GM12874 (cell line): ENCODE measurements around the gene SRSF2.

Source experiments
- TF ChIP-seq, protein P1 (sequence below): IDR thresholded peaks from 2 replicates; pipeline ENCODE4 v1.5.1; 2011; ENCODE audit warnings: low read depth, mild to moderate bottlenecking, control low read depth, low read length, moderate library complexity; ENCODE audit not compliant: insufficient read depth

The SRSF2 gene

DNA sequence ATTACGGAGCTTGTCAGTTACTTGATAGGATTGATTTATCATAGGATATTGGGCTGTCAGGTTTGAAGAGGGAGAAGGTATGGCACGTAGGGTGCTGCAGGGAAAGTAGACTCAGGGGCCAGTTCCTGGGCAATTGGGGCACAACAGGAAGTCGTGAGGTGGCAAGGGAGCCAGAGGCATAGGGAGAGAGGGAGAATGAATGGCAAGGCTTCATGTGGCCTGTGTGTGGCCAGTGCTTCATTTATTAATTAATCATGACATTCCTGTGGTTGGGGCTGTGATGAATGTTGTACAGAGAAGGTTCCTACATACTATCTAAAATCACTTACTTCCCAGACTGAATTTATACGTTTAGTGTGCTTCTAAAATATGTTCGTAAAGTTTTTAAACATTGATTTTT is 20.1 kb upstream of the SRSF2 start:
- TF ChIP-seq, protein P1, sequence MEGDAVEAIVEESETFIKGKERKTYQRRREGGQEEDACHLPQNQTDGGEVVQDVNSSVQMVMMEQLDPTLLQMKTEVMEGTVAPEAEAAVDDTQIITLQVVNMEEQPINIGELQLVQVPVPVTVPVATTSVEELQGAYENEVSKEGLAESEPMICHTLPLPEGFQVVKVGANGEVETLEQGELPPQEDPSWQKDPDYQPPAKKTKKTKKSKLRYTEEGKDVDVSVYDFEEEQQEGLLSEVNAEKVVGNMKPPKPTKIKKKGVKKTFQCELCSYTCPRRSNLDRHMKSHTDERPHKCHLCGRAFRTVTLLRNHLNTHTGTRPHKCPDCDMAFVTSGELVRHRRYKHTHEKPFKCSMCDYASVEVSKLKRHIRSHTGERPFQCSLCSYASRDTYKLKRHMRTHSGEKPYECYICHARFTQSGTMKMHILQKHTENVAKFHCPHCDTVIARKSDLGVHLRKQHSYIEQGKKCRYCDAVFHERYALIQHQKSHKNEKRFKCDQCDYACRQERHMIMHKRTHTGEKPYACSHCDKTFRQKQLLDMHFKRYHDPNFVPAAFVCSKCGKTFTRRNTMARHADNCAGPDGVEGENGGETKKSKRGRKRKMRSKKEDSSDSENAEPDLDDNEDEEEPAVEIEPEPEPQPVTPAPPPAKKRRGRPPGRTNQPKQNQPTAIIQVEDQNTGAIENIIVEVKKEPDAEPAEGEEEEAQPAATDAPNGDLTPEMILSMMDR, result no peak

DNA sequence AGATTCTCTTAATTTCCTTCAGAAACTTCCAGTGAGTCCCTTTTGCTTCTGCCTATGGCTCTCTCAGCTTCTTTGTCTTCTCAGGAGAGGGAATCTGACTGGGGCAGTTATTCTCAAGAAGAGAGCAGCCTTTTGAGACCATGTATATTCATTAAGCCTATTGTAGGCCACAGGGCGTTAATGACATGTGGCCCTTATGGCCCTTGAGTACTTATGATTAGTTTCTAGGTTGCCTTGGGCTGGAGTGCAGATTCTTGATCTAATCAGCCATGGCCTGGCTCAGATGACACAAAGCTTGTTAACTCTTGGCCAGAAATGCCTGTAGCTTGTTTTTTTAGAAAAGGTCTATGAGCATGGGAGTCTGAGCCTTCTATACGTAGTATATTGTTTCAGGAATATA is 18.2 kb upstream of the SRSF2 start:
- TF ChIP-seq, protein P1, result no peak

DNA sequence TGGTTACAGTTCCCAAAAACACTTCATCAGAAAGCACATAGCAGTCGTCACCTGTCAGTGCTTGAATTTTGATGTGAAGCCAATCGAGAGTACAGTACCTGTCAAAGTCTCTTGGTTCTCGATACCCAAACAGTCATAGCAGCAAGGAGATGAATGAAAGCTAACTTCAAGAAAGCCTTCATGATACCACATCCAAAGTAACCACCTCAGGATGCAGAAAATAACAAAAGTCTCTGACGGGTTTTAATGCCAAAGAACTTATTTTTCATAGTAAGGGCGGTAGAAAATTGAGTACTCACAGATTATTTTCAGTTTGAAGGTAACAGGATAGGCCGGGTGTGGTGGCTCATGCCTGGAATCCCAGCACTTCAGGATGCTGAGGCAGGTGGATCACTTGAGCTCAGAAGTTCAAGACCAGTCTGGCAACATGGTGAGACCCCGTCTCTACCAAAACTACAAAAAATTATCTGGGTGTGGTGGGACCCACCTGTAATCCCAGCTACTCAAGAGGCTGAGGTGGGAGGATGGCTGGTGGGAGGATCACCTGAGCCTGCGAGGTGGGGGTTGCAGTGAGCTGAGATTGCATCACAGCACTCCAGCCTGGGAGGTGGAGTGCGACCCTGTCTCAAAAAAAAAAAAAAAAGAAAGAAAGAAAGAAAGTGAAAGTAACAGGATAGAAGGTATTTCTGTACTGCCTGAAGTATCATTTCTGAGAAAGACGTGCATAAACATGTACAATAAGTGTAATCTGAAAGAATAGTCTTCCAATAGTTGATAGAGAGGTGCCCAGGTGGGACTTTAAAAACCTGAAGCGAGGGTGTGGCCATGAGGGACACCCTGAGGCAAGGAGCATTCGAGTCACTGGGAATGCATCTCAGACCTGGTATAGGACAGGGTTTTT is 16.2 kb upstream of the SRSF2 start:
- TF ChIP-seq, protein P1, result no peak

DNA sequence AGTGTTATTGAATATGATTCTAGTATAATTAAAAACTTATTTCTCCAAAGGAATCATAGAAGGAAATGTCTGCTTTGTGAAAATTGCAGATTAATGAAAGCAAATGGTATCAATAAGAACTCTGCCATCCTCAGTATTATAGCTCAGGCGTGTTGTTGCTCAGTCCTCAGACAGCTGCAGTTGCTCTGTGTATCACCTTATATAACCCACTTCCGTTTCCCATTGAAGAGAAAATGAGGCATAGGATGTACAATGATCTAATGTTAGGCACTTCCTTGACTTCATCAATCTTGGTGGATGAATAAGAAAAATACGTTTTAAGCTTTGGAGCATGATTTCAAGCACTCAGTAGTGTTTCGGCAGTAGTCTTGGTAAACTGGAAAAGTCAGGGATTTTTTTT is 14.9 kb upstream of the SRSF2 start:
- TF ChIP-seq, protein P1, result no peak

DNA sequence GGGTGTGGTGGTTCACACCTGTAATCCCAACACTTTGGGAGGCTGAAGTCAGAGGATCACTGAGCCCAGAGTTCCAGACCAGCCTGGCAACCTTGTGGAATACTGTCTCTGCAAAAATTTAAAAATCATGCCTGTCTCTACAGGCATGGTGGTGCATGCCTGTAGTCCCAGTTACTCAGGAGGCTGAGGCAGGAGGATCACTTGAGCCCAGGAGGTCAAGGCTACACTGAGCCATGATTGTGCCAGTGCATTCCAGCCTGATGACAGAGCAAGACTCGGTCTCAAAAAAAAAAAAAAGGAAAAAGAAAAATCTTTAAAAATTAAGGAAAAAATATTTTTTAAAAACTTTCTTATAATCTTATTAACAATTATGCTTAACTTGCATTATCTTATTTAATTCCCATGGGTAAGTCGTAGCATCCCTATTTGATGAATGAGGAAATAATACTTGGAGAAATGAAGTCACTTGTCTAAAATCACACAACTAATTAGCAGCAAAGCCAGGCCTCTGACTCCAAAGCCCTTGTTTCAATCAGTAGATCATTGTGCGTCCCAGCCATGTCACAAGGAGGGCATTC is 14.4 kb upstream of the SRSF2 start:
- TF ChIP-seq, protein P1, result no peak

DNA sequence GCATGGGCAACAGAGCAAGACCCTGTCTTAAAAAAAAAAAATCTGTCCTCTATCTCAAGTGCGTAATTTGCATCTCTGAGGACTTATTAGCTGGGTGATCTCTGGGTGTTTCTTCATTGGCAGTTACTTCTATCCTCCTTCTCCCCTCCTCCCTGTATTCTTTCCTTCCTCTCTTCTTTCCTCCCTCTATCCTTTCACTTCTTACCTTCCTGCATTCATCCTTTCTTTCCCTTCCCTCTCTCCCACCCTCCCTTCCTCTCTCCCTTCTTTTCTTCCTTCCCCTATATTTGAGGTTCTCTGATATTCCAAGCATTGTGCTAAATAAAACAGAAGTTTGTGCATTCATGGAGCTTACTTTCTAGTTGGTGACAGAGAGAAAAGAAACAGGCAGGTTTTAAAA is 11.5 kb upstream of the SRSF2 start:
- TF ChIP-seq, protein P1, result no peak

DNA sequence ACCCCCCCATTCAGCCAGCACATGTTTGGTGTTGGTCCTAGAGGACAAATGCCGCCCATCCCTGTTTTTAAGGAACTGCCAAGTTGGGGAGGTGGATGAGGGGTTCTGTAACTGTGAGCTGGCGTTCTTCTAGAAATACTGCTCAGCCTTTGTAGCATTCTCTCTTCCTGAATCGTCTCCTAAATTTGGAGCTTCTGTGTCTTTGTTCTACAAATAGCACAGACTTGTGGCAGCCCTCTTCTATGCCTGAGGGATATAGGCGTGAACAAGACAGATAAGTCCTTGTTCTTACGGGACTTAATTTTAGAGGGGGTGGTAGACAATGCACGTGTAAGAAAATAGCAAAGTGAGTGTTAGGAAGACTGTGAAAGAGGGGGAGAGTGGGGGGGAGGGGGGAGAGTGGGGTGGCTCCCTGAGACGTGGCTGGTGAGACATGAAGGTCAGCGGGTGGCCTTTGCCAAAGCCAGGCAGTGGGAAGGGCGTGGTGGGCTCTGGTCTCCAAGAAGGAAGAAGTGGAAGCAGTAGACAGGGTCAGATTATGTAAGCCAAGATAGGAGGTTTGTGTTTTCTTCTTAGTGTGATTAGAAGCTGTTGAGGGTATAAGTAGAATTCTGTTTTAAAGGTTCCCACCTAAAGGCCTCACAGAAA is 10.7 kb upstream of the SRSF2 start:
- TF ChIP-seq, protein P1, result no peak
